ENCODE data around the gene METAP1.
"Not testable (repeated sequence)": the region's sequence is repeated elsewhere in the genome, so short reads cannot be mapped to it uniquely, and the experiment has no call there.

METAP1 gene

GRCh38 chr4:98995183-98996055, at the start of gene METAP1:
METAP1 (plus strand) TSS chr4:98995721; CDS start chr4:98995754, 33 bp downstream.
- DNase-seq, result peak; percentile 93

GRCh38 chr4:98946359-98946758, 49.2 kb upstream of the METAP1 start:
- DNase-seq, result no peak

DNA sequence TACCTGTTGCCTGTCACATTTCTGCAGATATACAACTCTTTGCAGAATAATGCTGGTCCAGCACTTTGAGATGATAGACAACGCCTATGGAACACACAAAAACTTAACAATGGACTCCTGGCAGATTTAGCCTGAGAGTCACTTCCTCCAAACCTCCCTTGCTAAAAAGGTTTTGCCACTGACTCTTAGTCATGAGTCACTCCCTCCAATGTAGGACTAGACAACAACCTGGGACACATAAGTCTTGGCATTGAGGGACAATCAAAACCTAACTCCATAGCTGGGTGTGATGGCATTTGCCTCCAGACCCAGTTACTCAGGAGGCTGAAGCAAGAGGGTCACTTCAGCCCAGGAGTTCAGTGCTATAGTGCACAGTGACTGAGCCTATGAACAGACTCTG, 44.6 kb upstream of the METAP1 start:
- no peak for DNase-seq

DNA sequence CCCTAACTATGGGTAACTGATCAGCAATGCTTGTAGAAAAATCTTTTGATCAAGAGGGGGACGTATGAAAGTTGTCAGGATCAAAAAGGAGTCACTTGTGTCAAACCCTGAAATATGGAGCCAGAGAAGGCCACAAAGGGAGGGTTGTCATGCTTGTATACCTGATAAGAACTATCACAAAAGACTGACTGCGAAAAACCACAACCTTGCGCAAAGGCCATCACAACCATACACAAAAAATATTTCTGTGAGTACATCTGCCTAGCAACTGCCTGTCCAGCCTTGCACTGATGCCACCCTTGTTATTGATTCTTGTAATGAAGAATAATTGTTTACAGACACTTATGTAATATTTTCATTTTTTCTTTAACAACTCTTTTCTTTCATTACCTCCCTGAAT, 43.8 kb upstream of the METAP1 start:
- DNase-seq, result no peak

- DNase-seq, result no peak
These were observed 40.3 kb upstream of the METAP1 start for GRCh38 chr4:98955229-98955628.

DNA sequence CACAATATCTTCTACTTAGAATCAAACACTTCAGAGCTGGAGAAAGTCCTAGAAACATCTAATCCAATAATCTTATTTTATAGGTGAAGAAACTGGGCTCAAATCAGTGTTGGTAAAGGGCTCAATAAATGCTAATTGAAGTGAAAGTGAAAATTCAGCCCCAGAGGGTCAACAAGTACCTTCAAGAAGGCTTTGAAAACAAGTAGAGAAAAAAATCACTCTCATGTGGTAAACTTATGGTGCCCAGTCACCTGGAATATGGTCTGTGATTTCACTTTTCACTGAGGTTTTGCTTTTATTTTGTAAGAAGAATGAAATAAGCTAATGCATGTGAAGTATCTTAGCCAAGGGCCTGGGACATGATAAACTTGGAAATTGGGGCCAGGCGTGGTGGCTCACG, 37.5 kb upstream of the METAP1 start:
- DNase-seq, result no peak

- no peak for DNase-seq
These were observed 36.1 kb upstream of the METAP1 start for GRCh38 chr4:98959411-98959810.

GRCh38 chr4:98961770-98962169, 33.8 kb upstream of the METAP1 start:
- DNase-seq, result no peak

DNA sequence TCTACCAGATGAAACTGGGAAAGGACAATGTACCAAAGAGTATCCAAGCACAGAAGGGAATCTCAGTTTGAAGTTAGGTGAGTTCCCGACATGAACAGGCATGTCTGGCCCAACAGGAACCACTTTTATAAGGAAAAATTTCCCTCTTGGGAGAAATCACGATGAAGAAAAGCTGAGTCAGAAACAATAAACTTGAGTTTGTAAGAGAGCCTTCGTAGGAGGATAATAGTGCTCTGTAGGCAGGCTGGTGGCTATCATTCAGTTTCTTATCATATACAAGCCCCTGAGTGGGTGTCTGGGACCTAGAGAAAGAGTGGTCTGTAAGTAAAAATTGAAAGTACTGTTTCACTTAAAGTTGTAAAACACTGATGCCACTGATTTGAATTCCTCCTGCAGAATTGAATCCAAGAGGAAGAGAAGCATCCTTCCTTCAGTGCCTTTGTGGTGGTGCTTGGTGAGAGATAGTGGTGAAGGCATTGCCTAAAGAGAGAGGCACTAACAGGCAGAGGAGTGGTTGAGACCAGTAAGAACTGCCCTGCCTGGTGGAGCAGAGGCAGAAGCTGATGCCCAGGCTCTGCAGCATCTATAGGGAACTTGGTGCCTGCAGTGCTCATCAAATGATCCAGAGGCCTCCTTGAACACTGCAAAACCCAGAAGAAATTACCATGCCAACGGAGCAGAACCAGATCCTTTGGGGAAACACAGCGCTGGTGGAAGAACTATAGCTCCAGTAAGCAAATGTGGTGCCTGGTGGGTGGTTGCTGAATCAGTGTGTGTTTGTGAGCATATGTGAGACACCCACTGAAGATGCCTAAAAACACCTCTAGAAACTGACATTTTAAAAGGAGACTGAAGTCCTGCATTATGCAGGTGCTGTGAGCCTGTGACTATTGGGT, 31.7 kb upstream of the METAP1 start:
- no peak for DNase-seq

DNA sequence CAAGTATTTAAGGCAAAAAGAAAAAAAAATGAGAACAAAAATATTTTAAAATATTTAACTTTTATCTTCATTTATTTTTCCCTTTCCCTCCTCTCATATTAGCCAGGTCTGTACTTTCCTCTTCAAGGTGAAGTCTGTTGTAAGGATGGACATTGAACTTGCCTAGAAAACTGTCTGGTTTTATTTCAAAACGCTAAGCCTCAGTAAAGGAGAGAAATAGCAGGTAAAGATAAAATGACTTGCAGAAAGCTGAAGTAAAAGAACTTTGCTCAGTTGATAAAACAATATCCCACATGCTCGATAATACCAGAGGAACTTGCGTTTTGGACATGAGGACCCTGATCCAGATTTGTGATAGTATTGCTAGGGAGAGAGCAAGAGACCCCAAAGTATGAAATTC, 28.6 kb upstream of the METAP1 start:
- DNase-seq, result no peak

- no peak for DNase-seq
These were observed 27.7 kb upstream of the METAP1 start for GRCh38 chr4:98967786-98968329.

GRCh38 chr4:98969878-98970785, 25.4 kb upstream of the METAP1 start:
- DNase-seq, result no peak

DNA sequence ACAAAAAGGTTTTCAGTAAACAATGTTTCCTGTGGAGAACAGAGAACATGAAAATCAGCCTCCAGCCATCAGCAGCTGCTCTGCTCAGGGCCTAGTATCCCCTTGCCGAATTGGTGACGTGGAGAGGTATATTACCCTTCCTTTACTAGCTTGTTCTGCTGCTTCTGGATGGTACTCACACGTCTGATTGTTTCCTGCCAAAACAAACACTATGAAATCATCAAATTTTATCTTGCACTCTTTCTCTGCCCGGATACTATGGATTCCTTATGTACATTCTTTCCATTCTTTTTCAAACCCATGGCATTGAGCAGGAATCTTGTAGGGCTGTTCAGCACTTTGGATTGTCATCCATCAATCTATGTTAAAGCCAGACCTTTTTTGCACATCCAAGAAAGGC, 18.8 kb upstream of the METAP1 start:
- peak; percentile 2 for DNase-seq

DNA sequence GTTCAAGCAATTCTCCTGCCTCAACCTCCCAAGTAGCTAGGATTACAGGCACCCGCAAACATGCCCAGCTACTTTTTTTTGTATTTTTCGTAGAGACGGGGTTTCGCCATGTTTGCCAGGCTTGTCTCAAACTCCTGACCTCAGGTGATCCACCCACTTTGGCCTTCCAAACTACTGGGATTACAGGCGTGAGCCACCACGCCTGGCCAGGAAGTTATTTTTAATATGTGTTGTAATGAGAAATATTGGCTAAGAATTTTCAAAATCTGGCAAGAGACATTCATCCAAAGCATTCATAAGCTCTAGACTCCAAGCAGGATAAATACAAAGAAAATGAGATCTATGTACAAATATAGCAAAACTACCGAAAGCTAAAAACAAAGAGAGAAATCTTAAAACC, 18.0 kb upstream of the METAP1 start:
- DNase-seq, result no peak

GRCh38 chr4:98987720-98988119, 7.8 kb upstream of the METAP1 start:
- DNase-seq, result no peak

DNA sequence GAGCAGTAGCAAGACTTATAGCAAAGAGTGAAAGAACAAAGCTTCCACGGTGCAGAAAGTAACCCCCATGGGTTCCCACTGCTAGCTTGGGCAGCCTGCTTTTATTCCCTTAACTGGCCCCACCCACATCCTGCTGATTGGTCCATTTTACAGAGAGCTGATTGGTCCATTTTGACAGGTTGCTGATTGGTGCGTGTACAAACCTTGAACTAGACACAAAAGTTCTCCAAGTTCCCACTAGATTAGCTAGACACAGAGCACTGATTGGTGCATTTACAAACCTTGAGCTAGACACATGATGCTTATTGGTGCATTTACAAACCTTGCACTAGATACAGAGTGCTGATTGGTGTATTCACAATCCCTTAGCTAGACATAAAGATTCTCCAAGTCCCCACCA, 2.7 kb upstream of the METAP1 start:
- not testable (repeated sequence) for DNase-seq

DNA sequence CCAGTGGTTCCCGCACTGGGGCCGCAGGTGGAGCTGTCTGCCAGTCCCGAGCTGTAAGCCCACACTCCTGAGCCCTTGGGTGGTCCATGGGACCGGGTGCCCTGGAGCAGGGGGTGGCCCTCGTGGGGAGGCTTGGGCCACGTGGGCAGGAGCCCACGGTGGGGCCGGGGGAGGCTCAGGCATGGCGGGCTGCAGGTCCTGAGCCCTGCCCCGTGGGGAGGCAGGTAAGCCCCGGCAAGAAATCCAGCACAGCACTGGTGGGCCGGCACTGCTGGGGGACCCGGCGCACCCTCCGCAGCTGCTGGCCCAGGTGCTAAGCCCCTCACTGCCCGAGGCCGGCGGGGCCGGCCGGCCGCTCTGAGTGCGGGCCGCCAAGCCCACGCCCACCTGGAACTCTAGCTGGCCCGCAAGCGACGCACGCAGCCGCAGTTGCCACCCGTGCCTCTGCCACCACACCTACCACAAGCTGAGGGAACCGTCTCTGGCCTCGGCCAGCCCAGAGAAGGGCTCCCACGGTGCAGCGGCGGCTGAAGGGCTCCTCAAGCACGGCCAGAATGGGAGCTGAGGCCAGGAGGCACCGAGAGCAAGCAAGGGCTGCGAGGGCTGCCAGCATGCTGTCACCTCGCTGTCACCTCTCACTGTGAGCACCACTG, 2.0 kb upstream of the METAP1 start:
- DNase-seq, result no peak

- no peak for DNase-seq
These were observed 893 bp upstream of the METAP1 start for GRCh38 chr4:98994474-98995182.

DNA sequence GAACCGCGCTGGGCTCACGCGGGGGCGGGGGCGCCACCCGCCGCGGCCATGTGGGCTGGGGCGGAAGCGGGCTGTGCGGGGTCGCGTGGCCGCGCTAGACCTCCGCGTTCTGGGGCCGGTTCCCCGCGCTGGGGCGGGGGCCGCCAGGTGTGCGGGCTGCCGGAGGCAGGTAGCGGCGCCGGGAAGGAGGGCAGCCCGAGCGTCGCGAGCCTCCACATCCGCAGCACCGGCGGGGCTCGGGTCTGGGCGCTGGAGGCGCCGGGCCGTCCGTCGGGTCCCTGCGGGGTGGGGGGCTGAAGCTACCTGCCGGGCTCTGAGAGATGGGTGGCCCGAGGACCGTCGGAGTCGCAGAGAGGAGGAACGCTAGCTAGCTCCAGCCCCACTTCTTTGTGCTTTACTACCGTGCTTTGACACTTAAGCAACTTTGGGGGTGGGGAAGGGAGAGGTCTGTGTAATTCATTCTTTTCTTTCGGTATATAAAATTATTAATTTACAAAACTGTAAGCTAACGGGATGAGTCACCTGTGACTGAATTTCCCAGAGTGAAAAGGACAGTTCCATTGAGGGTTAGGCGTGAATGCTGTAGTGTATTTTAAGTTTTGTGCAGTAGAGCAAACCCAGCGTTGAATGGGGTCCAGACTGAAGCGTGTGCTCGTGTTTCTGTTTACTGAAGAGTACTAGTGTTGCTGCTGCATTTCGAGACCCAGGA, 689 bp downstream of the METAP1 start:
- peak; percentile 30 for DNase-seq

DNA sequence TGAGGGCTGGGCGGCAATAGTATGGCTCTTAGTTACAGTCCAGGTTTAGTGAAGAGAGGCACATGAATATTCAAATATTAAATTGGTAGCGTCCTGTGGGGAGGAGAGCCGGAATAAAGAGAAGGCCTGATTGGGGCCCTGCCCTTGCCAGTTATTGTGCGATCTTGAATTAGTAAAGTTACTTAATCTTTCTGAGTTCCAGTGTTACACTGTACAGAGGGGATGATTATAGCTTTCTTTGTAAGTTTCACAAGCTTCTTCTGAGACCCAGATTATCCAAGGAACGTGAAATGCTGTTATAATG, 1.2 kb downstream of the METAP1 start:
- DNase-seq, result no peak

GRCh38 chr4:98997166-98997565, 1.6 kb downstream of the METAP1 start:
- DNase-seq, result no peak

All from NCI-H2029 (cell line).